ENCODE measurements around the gene RNF7. TPM values are rescaled to one million over a fixed set of nuclear protein-coding genes. Genes with fewer than 3 reads are reported as not detected.
A peak's percentile ranks its signal among the peaks of the same experiment; 100 is the strongest.

The RNF7 gene
- 14.2 and 22.7 TPM in 2 replicates for total RNA-seq (2011; cell fraction: chromatin; rRNA removed; ENCODE audit: low replicate concordance)
- total RNA-seq (2011; cell fraction: nucleolus; rRNA removed) = 17.0 TPM in 2 replicates
- 28.5 and 47.3 TPM in 2 replicates for total RNA-seq (2011; cell fraction: nucleoplasm; rRNA removed)
- total RNA-seq (2014; rRNA removed) (34.7 and 38.8 TPM in 2 replicates), total RNA-seq (2014; rRNA removed; fragmentation: Illumina TruSeq; extraction: Trizol) (80.0 and 80.5 TPM in 2 replicates), total RNA-seq (2015; rRNA removed; fragmentation: Illumina TruSeq; extraction: Trizol) (69.1 and 77.9 TPM in 2 replicates), total RNA-seq (2021) (94.5 and 96.7 TPM in 2 replicates), polyA plus RNA-seq (2011; rRNA removed) (74.7 and 111 TPM in 2 replicates), polyA plus RNA-seq (2014; fragmentation: Illumina TruSeq; extraction: Trizol) (65.0 and 68.9 TPM in 2 replicates), polyA plus RNA-seq (2014; fragmentation: Nextera tagmentation; extraction: Ambion mirVana) (100 to 1,000 TPM; 112 to 133 TPM), polyA plus RNA-seq (2014; rRNA removed) (74.5 and 81.9 TPM in 2 replicates), polyA minus RNA-seq (2011; rRNA and poly(A)+ RNA removed) (23.4 and 27.3 TPM in 2 replicates), Bru-seq, nascent RNA (percentile 95 among the genes with signal in this experiment), BruChase-seq, experiment 1, labeled RNA remaining after a 2-hour chase (percentile 95 among the genes with signal in this experiment), BruChase-seq, experiment 2, labeled RNA remaining after a 6-hour chase (percentile 96 among the genes with signal in this experiment)
- polyA plus RNA-seq (2011; cell fraction: cytosol; rRNA removed) = 51.2 and 88.5 TPM in 2 replicates
- 23.4 and 45.3 TPM in 2 replicates for polyA plus RNA-seq (2011; cell fraction: nucleus; rRNA removed)
- polyA plus RNA-seq (2012) = 77.6 and 88.6 TPM in 2 replicates
- polyA minus RNA-seq (2011; cell fraction: cytosol; rRNA and poly(A)+ RNA removed) = 15.2 and 27.5 TPM in 2 replicates
- polyA minus RNA-seq (2011; cell fraction: nucleus; rRNA and poly(A)+ RNA removed) = 10.0 and 19.7 TPM in 2 replicates
- long read RNA-seq, experiment 1, transcript RNF7-203 (4 exons, 1,036 nt) = minor isoform, 8 of 167 reads
- long read RNA-seq, experiment 1, transcript RNF7-205 (2 exons, 782 nt) = minor isoform, 6 of 167 reads
- long read RNA-seq, experiment 1, transcript RNF7-202 (3 exons, 805 nt) = minor isoform, 9 of 167 reads
- long read RNA-seq, experiment 1, transcript RNF7-201 (3 exons, 2,763 nt) = major isoform, 135 of 167 reads
- long read RNA-seq, experiment 1, partial matches to known transcripts = 6 of 167 reads
- long read RNA-seq, experiment 1, other reads (novel, unspliced or antisense) = 2 of 167 reads
- long read RNA-seq, experiment 2, transcript RNF7-201 (3 exons, 2,763 nt) = major isoform, 79 of 110 reads
- long read RNA-seq, experiment 2, transcript RNF7-202 (3 exons, 805 nt) = minor isoform, 9 of 110 reads
- long read RNA-seq, experiment 2, partial matches to known transcripts = 14 of 110 reads
- long read RNA-seq, experiment 2, other reads (novel, unspliced or antisense) = 1 of 110 reads
- long read RNA-seq, experiment 3, transcript RNF7-201 (3 exons, 2,763 nt) = major isoform, 108 of 124 reads
- long read RNA-seq, experiment 3, transcript RNF7-205 (2 exons, 782 nt) = minor isoform, 6 of 124 reads
- long read RNA-seq, experiment 3, partial matches to known transcripts = 2 of 124 reads
- long read RNA-seq, experiment 3, other reads (novel, unspliced or antisense) = 2 of 124 reads

- H2AFZ ChIP-seq (ENCODE audit: low read depth, low read length) = peak within 1 kb of the TSS; percentile 99
- peak within 1 kb of the TSS; percentile 88 for H3K27ac ChIP-seq (ENCODE audit: extremely low read depth, low read depth, low read length)
- WGBS (ENCODE audit: insufficient coverage, low coverage, missing lambda C conversion rate) = 0% methylated on average over 66 of the region's 81 CpGs
- H3K36me3 ChIP-seq (ENCODE audit: control insufficient read depth, insufficient read depth, low read length) = peaks cover 17% of the 10 kb centered on the region; the same call in 2 of the 3 replicates
- peak within 1 kb of the TSS; percentile 92 for H3K4me3 ChIP-seq
- FAIRE-seq = peak; percentile 93
- peak; percentile 94 for ATAC-seq
- POLR2A ChIA-PET = interaction anchor here (0.6 to 1.8 kb wide), 12 partner anchors 9 to 179 kb away, joined by 3 to 11 read pairs (median 4); no protein-coding TSS in a partner anchor
- peaks cover 10 to 39% of the 10 kb centered on the region in 2 experiments for H3K4me1 ChIP-seq (replicated peaks in 1 of 2; ENCODE audit: control insufficient read depth in 2 of 2, insufficient read depth in 2 of 2, low read length in 2 of 2)
- BruUV-seq (replicated peaks) = no TSS peak
- no peaks in the 10 kb centered on the region for H4K20me1 ChIP-seq (replicated peaks; ENCODE audit: control insufficient read depth, insufficient read depth, low read length)
- H3K9me3 ChIP-seq (replicated peaks; ENCODE audit: control insufficient read depth, insufficient read depth, low read depth, low read length) = no peaks in the 10 kb centered on the region
- H3K4me2 ChIP-seq (ENCODE audit: insufficient read depth, low read length) = peak within 1 kb of the TSS; percentile 97
- peaks cover 49% of the 10 kb centered on the region for H3K79me2 ChIP-seq (ENCODE audit: control insufficient read depth, insufficient read depth, low read length)
- CTCF ChIA-PET (ENCODE audit: low intra/inter-chr PET ratio) = interaction anchor here (0.6 to 2.5 kb wide), 3 partner anchors 119 to 161 kb away, joined by 3 to 16 read pairs (median 5); no protein-coding TSS in a partner anchor
- DNase-seq (ENCODE audit: extremely low read depth in 1 of 4, low spot score in 3 of 4) = peak; percentile 95 to 99 (median 98)
- peak within 1 kb of the TSS; percentile 90 to 99 for H3K9ac ChIP-seq (ENCODE audit: insufficient read depth in 1 of 2, low read depth in 2 of 2, low read length in 2 of 2)
- intact Hi-C loops (cut with micrococcal nuclease) (loop anchor here (1.0 to 5.0 kb wide), 6 partner anchors 93 to 277 kb away; no protein-coding TSS in a partner anchor), in situ Hi-C loops (cut with MboI) (no loop called here)
- no peaks in the 10 kb centered on the region for H3K9me1 ChIP-seq (ENCODE audit: control insufficient read depth, insufficient read depth, low read length)
- H3K27me3 ChIP-seq (ENCODE audit: control insufficient read depth in 2 of 2, insufficient read depth in 2 of 2, low read length in 2 of 2) = no peaks in the 10 kb centered on the region
- peak; percentile 95 for TF ChIP-seq SP1 (CRISPR knock-in tag; IDR thresholded peaks at IDR 0.05)
- TF ChIP-seq RFX5 (IDR thresholded peaks at IDR 0.05; ENCODE audit: low read depth, low read length) = peak; percentile 55; the same call in 1 of the 2 replicates
- peak; percentile 54 for TF ChIP-seq FOS (IDR thresholded peaks at IDR 0.05; ENCODE audit: extremely low read depth, insufficient read length)
- peak; percentile 85 for TF ChIP-seq JUND (IDR thresholded peaks at IDR 0.05; ENCODE audit: borderline replicate concordance, low read depth, low read length)
- TF ChIP-seq JUND (tag; IDR thresholded peaks at IDR 0.05; ENCODE audit: borderline replicate concordance, low read depth, low read length) = peak; percentile 74; the same call in 1 of the 3 replicates
- no peak for TF ChIP-seq SFPQ (IDR thresholded peaks at IDR 0.05; ENCODE audit: low read depth, low read length)
- peak in 1 of 2 experiments; percentile 63; a peak in 2 of 3 replicates for TF ChIP-seq CBX3 (IDR thresholded peaks at IDR 0.05; ENCODE audit: borderline replicate concordance in 1 of 2, low read length in 2 of 2)
- no peak for TF ChIP-seq ATF2 (CRISPR knock-in tag; IDR thresholded peaks at IDR 0.05)
Measured at GRCh38 chr3:141738022-141738890, at the start of gene RNF7. RNF7 (plus strand) TSS chr3:141738298; CDS start chr3:141738342, 44 bp downstream.

All from K562 (cell line).